CD4-positive, alpha-beta T cell (primary cell): Measurements from ENCODE around the gene ULK4. TPM values are rescaled to one million over a fixed set of nuclear protein-coding genes. Genes with fewer than 3 reads are reported as not detected.

Source experiments
- ATAC-seq: fragments of 200-7000 bp; cut with Tn5 transposase; one replicate; pipeline ENCODE4 v1.10.0; 2022; ENCODE audit warnings: mild to moderate bottlenecking; ENCODE audit not compliant: poor library complexity
- CTCF ChIA-PET: fragments of 350-600 bp; sonication (Branson Sonifier 250); formaldehyde crosslinking; loops from one replicate; lab custom pipeline; 2021; ENCODE audit warnings: antibody characterized with exemption, inconsistent platforms; lab: Charles Lee
- POLR2A ChIA-PET: fragments of 350-600 bp; sonication (Branson Sonifier 250); formaldehyde crosslinking; loops from one replicate; lab custom pipeline; 2021; ENCODE audit warnings: antibody characterized with exemption, inconsistent platforms; lab: Charles Lee
- DNase-seq, 14 experiments: peaks; one replicate each; pipeline ENCODE4 v3.0.0-alpha.2; 2013 to 2020; ENCODE audit warnings: mixed read lengths in 2 of 14
- H3K27ac ChIP-seq, 2 donors: one replicate each; pipeline versions ENCODE4 v1.5.1 to v1.7.0; 2013; ENCODE audit warnings: low read length in 2 of 2, low read depth in 1 of 2, mild to moderate bottlenecking in 1 of 2
- H3K27me3 ChIP-seq, 2 experiments: 1 replicate in 1 of 2; 2 replicates in 1 of 2; pipeline versions ENCODE4 v1.6.1 to v1.7.0; 2013; ENCODE audit warnings: low read length in 2 of 2, control low read depth in 1 of 2, mild to moderate bottlenecking in 1 of 2, moderate library complexity in 1 of 2; ENCODE audit not compliant: insufficient read depth in 2 of 2, control insufficient read depth in 1 of 2
- H3K36me3 ChIP-seq: one replicate; pipeline ENCODE4 v1.6.1; 2013; ENCODE audit warnings: low read length, control low read depth; ENCODE audit not compliant: insufficient read depth
- H3K4me1 ChIP-seq: one replicate; pipeline ENCODE4 v1.6.1; 2013; ENCODE audit warnings: low read length, control low read depth; ENCODE audit not compliant: insufficient read depth
- H3K4me3 ChIP-seq: one replicate; pipeline ENCODE4 v1.5.1; 2013; ENCODE audit warnings: mild to moderate bottlenecking, low read length, moderate library complexity
- H3K9me3 ChIP-seq, 2 experiments: 1 replicate in 1 of 2; 2 replicates in 1 of 2; pipeline versions ENCODE4 v1.6.1 to v1.7.0; 2013; ENCODE audit warnings: low read length in 2 of 2, mild to moderate bottlenecking in 2 of 2, control low read depth in 1 of 2, moderate library complexity in 1 of 2; ENCODE audit not compliant: control insufficient read depth in 1 of 2, insufficient read depth in 1 of 2
- H3K27ac Mint-ChIP-seq: one replicate; pipeline ENCODE4 v1.8.0; 2020; ENCODE audit warnings: mixed read lengths
- H3K27me3 Mint-ChIP-seq: one replicate; pipeline ENCODE4 v1.8.0; 2021; ENCODE audit warnings: mixed read lengths
- H3K36me3 Mint-ChIP-seq: one replicate; pipeline ENCODE4 v1.8.0; 2021; ENCODE audit warnings: low read depth, mixed read lengths
- H3K4me1 Mint-ChIP-seq: one replicate; pipeline ENCODE4 v1.8.0; 2021; ENCODE audit warnings: low read depth, mixed read lengths
- H3K4me3 Mint-ChIP-seq: one replicate; pipeline ENCODE4 v1.8.0; 2020; ENCODE audit warnings: mild to moderate bottlenecking, mixed read lengths
- H3K9me3 Mint-ChIP-seq: one replicate; pipeline ENCODE4 v1.8.0; 2020; ENCODE audit warnings: mixed read lengths
- intact Hi-C, 2 experiments: fragments of 100-400 bp; cut with DNase I in 1 of 2; cut with micrococcal nuclease in 1 of 2; formaldehyde crosslinking; loops; one replicate each; pipeline versions ENCODE4 v1.15.1 to v1.9.0; 2023 to 2025; cut with DNase I, micrococcal nuclease
- total RNA-seq, 174 experiments: library from RNA in 2 of 174; stranded (reverse) in 2 of 174; gene quantifications; one replicate each; pipeline ENCODE4 v1.2.3 and lab custom pipeline; 2021 to 2026
- TF ChIP-seq, protein P1 (sequence below): fragments of 200-600 bp; IDR thresholded peaks from one replicate; pipeline ENCODE4 v1.8.0; 2022; ENCODE audit warnings: antibody characterized with exemption, mild to moderate bottlenecking

The ULK4 gene
- total RNA-seq, 2 experiments from 2014 or later: 23.8 to 28.6 TPM

DNA sequence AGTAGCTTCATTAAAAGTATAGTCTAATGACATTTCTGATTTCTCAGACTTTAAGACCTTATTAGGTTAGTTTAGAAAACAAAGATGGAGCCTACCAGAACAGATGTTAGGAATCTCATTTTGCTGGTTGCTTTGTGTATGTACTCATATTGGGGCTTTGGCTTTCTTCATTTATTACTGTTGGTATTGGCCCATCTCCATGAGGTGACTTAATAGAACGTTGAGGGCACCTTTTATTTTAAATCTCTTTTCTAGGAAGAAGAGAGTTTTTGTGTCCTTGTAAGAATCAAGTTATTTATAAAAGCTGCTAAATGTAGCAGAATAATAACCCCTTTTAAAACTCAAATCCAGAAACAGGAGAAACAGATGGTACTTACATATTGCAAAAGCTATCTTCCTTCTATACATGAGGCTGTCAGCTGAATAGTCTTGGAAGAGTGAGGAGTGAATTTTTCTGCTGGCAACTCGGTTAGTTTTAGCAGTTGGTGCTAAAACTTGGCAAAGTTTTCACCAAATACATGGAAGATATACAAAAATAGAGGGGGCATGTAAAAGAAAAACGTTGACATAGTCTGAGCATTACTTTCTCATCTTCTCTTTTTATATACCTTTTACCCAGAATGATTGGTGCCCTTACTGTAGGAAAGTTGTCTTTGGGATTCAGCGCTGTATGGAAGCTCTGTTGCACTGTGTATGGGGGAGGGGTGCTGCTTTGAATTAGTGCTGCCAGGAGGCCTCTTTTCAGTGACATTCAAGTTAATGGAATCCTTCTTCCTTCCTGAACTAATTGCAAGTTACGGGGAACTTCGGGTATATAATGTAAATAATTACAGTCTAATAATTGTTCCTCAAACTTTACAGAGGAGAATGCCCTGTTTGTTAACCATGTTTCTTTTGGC lies 726.8 kb downstream of the ULK4 start:
- DNase-seq (no peak), ATAC-seq (no peak)
- Histone ChIP-seq H3K4me3 (no peak overlapping the region), H3K4me1 (no peaks in the 10 kb centered on the region), H3K9me3 (no peaks in the 10 kb centered on the region), H3K27ac (no peak overlapping the region), H3K36me3 (peaks cover 93% of the 10 kb centered on the region), H3K27me3 (no peaks in the 10 kb centered on the region)
- H3K27me3 Mint-ChIP-seq: no peaks in the 10 kb centered on the region
- POLR2A ChIA-PET: interaction anchor here (2.1 kb wide), 1 partner anchor 35 kb away, joined by 8 read pairs; the partner anchor contains the start of gene CTNNB1
- intact Hi-C loops: loop anchor here in 1 of 2 experiments (5.0 kb wide), 1 partner anchor 33 kb away; no protein-coding TSS in a partner anchor
- no peak overlapping the region for H3K27ac Mint-ChIP-seq
- peaks cover 10% of the 10 kb centered on the region for H3K4me1 Mint-ChIP-seq
- H3K9me3 Mint-ChIP-seq: no peaks in the 10 kb centered on the region
- CTCF ChIA-PET: no interaction called here
- TF ChIP-seq, protein P1, sequence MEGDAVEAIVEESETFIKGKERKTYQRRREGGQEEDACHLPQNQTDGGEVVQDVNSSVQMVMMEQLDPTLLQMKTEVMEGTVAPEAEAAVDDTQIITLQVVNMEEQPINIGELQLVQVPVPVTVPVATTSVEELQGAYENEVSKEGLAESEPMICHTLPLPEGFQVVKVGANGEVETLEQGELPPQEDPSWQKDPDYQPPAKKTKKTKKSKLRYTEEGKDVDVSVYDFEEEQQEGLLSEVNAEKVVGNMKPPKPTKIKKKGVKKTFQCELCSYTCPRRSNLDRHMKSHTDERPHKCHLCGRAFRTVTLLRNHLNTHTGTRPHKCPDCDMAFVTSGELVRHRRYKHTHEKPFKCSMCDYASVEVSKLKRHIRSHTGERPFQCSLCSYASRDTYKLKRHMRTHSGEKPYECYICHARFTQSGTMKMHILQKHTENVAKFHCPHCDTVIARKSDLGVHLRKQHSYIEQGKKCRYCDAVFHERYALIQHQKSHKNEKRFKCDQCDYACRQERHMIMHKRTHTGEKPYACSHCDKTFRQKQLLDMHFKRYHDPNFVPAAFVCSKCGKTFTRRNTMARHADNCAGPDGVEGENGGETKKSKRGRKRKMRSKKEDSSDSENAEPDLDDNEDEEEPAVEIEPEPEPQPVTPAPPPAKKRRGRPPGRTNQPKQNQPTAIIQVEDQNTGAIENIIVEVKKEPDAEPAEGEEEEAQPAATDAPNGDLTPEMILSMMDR: no peak
- no peak overlapping the region for H3K4me3 Mint-ChIP-seq
- peaks cover 100% of the 10 kb centered on the region for H3K36me3 Mint-ChIP-seq

DNA sequence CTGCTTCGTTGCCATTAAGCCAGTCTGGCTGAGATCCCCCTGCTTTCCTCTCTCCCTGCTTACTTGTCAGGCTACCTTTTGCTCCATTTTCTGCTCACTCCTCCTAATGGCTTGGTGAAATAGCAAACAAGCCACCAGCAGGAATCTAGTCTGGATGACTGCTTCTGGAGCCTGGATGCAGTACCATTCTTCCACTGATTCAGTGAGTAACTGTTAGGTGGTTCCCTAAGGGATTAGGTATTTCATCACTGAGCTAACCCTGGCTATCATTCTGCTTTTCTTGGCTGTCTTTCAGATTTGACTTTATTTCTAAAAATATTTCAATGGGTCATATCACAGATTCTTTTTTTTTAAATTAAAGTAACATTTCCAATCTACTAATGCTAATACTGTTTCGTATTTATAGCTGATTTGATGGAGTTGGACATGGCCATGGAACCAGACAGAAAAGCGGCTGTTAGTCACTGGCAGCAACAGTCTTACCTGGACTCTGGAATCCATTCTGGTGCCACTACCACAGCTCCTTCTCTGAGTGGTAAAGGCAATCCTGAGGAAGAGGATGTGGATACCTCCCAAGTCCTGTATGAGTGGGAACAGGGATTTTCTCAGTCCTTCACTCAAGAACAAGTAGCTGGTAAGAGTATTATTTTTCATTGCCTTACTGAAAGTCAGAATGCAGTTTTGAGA lies 737.6 kb downstream of the ULK4 start:
- ATAC-seq: no peak
- peaks cover 75% of the 10 kb centered on the region for H3K4me1 Mint-ChIP-seq

DNA sequence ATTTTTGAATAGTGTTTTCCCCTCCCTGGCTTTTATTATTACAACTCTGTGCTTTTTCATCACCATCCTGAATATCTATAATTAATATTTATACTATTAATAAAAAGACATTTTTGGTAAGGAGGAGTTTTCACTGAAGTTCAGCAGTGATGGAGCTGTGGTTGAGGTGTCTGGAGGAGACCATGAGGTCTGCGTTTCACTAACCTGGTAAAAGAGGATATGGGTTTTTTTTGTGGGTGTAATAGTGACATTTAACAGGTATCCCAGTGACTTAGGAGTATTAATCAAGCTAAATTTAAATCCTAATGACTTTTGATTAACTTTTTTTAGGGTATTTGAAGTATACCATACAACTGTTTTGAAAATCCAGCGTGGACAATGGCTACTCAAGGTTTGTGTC lies 738.2 kb downstream of the ULK4 start:
- intact Hi-C loops: no loop called here
- ChIA-PET CTCF (no interaction called here), POLR2A (no interaction called here)
- Mint-ChIP-seq H3K36me3 (peaks cover 66% of the 10 kb centered on the region), H3K27me3 (no peaks in the 10 kb centered on the region), H3K4me1 (peaks cover 75% of the 10 kb centered on the region), H3K27ac (no peak overlapping the region), H3K9me3 (no peaks in the 10 kb centered on the region), H3K4me3 (no peak overlapping the region)
- TF ChIP-seq, protein P1: no peak
- no peak for ATAC-seq
- DNase-seq: no peak
- peaks cover 51% of the 10 kb centered on the region for H3K36me3 ChIP-seq
- no peaks in the 10 kb centered on the region for H3K27me3 ChIP-seq
- H3K4me3 ChIP-seq: no peak overlapping the region
- H3K27ac ChIP-seq: no peak overlapping the region
- peaks cover 17% of the 10 kb centered on the region for H3K4me1 ChIP-seq
- no peaks in the 10 kb centered on the region for H3K9me3 ChIP-seq

More for the DNA sequence above, 737.6 kb downstream of the ULK4 start:
- ChIA-PET CTCF (interaction anchor here (1.1 kb wide), 1 partner anchor 10 kb away, joined by 4 read pairs; no protein-coding TSS in a partner anchor), POLR2A (interaction anchor here (0.9 to 2.6 kb wide), 3 partner anchors 17 to 25 kb away, joined by 3 to 16 read pairs (median 4); partner anchors contain the start of gene CTNNB1)
- Mint-ChIP-seq H3K4me3 (no peak overlapping the region), H3K27ac (no peak overlapping the region), H3K27me3 (no peaks in the 10 kb centered on the region), H3K36me3 (peaks cover 71% of the 10 kb centered on the region), H3K9me3 (no peaks in the 10 kb centered on the region)
- intact Hi-C loops: no loop called here
- TF ChIP-seq, protein P1: no peak
- Histone ChIP-seq H3K27me3 (no peaks in the 10 kb centered on the region), H3K4me3 (no peak overlapping the region), H3K4me1 (peaks cover 16% of the 10 kb centered on the region), H3K9me3 (no peaks in the 10 kb centered on the region), H3K36me3 (peaks cover 54% of the 10 kb centered on the region), H3K27ac (no peak overlapping the region)
- DNase-seq: no peak
